Activated CD4-positive, alpha-beta T cell treated with anti-CD3 and anti-CD28 coated beads for 24 hours (primary cell): ENCODE results near the gene NEU3.
"Not testable (repeated sequence)": the region's sequence is repeated elsewhere in the genome, so short reads cannot be mapped to it uniquely, and the experiment has no call there.

Source experiments
- DNase-seq, 2 donors: peaks; one replicate each; pipeline ENCODE4 v3.0.0-alpha.2; 2020; ENCODE audit warnings: low read depth in 2 of 2

Gene NEU3

GRCh38 chr11:75029836-75030631 lies 41.3 kb downstream of the NEU3 start:
- DNase-seq, result no peak

- no peak for DNase-seq
These were observed 42.6 kb downstream of the NEU3 start for GRCh38 chr11:75031224-75031753.

- DNase-seq, result peak; percentile 56 to 74
These were observed 43.2 kb downstream of the NEU3 start for GRCh38 chr11:75031771-75032549.

GRCh38 chr11:75032550-75032935 lies 43.8 kb downstream of the NEU3 start:
- DNase-seq, result no peak

GRCh38 chr11:75033916-75034315 lies 45.2 kb downstream of the NEU3 start:
- no peak for DNase-seq

GRCh38 chr11:75035256-75035655 lies 46.5 kb downstream of the NEU3 start:
- DNase-seq, result no peak

- DNase-seq, result no peak
These were observed 47.3 kb downstream of the NEU3 start for GRCh38 chr11:75035911-75036565.

GRCh38 chr11:75040167-75040770 lies 51.5 kb downstream of the NEU3 start:
- DNase-seq, result no peak

GRCh38 chr11:75041263-75041662 lies 52.5 kb downstream of the NEU3 start:
- no peak for DNase-seq

- DNase-seq, result not testable (repeated sequence)
These were observed 53.1 kb downstream of the NEU3 start for GRCh38 chr11:75041821-75042220.

- DNase-seq, result not testable (repeated sequence)
These were observed 55.8 kb downstream of the NEU3 start for GRCh38 chr11:75044381-75045170.

- not testable (repeated sequence) for DNase-seq
These were observed 57.9 kb downstream of the NEU3 start for GRCh38 chr11:75046668-75047067.

- DNase-seq, result no peak
These were observed 58.5 kb downstream of the NEU3 start for GRCh38 chr11:75047191-75047590.

GRCh38 chr11:75049501-75050266 lies 61.0 kb downstream of the NEU3 start:
- not testable (repeated sequence) for DNase-seq

GRCh38 chr11:75050516-75050915 lies 61.8 kb downstream of the NEU3 start:
- DNase-seq, result no peak

- DNase-seq, result no peak
These were observed 62.3 kb downstream of the NEU3 start for GRCh38 chr11:75051043-75051442.

GRCh38 chr11:75052457-75052856 lies 63.7 kb downstream of the NEU3 start:
- no peak for DNase-seq

GRCh38 chr11:75055511-75055910 lies 66.8 kb downstream of the NEU3 start:
- DNase-seq, result no peak

GRCh38 chr11:75056814-75057213 lies 68.1 kb downstream of the NEU3 start:
- DNase-seq, result no peak

- no peak for DNase-seq
These were observed 70.6 kb downstream of the NEU3 start for GRCh38 chr11:75059299-75059698.
